Thyroid gland (tissue), 4 donors: ENCODE results near the gene ALLC.

Source experiments
- POLR2A ChIP-seq, 2 donors: fragments of 450-650 bp; IDR thresholded peaks; one replicate each; pipeline ENCODE4 v1.6.1; 2017; ENCODE audit warnings: antibody characterized with exemption in 2 of 2, mild to moderate bottlenecking in 2 of 2, moderate library complexity in 1 of 2
- TF ChIP-seq, protein P1 (sequence below), 6 experiments: fragments of 200-600 bp in 3 of 6; fragments of 450-650 bp in 3 of 6; sonication (generic) in 3 of 6; IDR thresholded peaks; one replicate each; pipeline ENCODE4 v1.5.1; 2016 to 2019; ENCODE audit warnings: antibody characterized with exemption in 6 of 6, mild to moderate bottlenecking in 2 of 6, inconsistent platforms in 1 of 6, moderate library complexity in 1 of 6

DNA sequence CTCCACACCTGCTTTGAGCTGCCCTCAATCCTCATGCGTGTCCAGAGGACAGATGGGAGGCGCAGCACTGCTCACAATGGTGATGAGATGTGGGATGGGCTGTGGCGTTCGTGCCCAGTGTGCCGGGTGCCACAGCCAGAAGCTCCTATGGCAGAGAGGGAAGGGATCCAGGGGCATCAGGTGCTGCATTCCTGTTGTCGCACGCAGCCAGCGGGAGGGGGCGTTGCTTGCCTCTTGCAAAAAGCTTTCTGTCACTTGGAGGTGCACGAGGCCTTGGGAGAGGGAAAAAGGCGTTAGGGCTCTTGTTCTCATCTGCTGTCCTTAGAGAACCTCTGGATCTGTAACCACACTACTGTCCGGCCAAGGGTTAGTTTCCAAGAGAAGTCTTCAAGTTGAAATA is 29.2 kb upstream of the ALLC start:
- TF ChIP-seq, protein P1, sequence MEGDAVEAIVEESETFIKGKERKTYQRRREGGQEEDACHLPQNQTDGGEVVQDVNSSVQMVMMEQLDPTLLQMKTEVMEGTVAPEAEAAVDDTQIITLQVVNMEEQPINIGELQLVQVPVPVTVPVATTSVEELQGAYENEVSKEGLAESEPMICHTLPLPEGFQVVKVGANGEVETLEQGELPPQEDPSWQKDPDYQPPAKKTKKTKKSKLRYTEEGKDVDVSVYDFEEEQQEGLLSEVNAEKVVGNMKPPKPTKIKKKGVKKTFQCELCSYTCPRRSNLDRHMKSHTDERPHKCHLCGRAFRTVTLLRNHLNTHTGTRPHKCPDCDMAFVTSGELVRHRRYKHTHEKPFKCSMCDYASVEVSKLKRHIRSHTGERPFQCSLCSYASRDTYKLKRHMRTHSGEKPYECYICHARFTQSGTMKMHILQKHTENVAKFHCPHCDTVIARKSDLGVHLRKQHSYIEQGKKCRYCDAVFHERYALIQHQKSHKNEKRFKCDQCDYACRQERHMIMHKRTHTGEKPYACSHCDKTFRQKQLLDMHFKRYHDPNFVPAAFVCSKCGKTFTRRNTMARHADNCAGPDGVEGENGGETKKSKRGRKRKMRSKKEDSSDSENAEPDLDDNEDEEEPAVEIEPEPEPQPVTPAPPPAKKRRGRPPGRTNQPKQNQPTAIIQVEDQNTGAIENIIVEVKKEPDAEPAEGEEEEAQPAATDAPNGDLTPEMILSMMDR (IDR thresholded peaks at IDR 0.05), result no peak
- TF ChIP-seq POLR2A (IDR thresholded peaks at IDR 0.05), result no peak
